DND-41 (cell line): ENCODE data around the gene BIRC7.
A peak's percentile ranks its signal among the peaks of the same experiment; 100 is the strongest.
"Not testable (repeated sequence)": the region's sequence is repeated elsewhere in the genome, so short reads cannot be mapped to it uniquely, and the experiment has no call there.

Source experiments
- ATAC-seq: fragments of 200-7000 bp; cut with Tn5 transposase; 3 replicates; pipeline ENCODE4 v1.9.1; 2021; ENCODE audit warnings: low read depth; ENCODE audit not compliant: insufficient read depth
- DNase-seq: peaks from one replicate; pipeline ENCODE4 v3.0.0-alpha.2; 2020
- H2AFZ ChIP-seq: 2 replicates; pipeline ENCODE4 v1.6.0; 2012; ENCODE audit warnings: low read depth, low read length
- H3K27ac ChIP-seq: 2 replicates; pipeline ENCODE4 v1.5.1; 2012; ENCODE audit warnings: low read length, inconsistent platforms
- H3K27me3 ChIP-seq: fragments of 200-600 bp; sonication (generic); 2 replicates; pipeline ENCODE4 v1.6.0; 2012; ENCODE audit warnings: low read length, mild to moderate bottlenecking, inconsistent platforms; ENCODE audit not compliant: insufficient read depth, poor library complexity
- H3K36me3 ChIP-seq: 2 replicates; pipeline ENCODE4 v1.5.1; 2012; ENCODE audit warnings: low read length, inconsistent platforms; ENCODE audit not compliant: insufficient read depth
- H3K4me1 ChIP-seq: 2 replicates; pipeline ENCODE4 v1.5.1; 2012; ENCODE audit warnings: mild to moderate bottlenecking, low read length; ENCODE audit not compliant: insufficient read depth
- H3K4me2 ChIP-seq: 2 replicates; pipeline ENCODE4 v1.6.0; 2012; ENCODE audit warnings: mild to moderate bottlenecking, moderate library complexity, low read length, inconsistent platforms; ENCODE audit not compliant: insufficient read depth
- H3K4me3 ChIP-seq, 2 experiments: fragments of 200-600 bp in 1 of 2; shearing (Covaris generic) in 1 of 2; 2 replicates each; pipeline ENCODE4 v1.5.1; 2012 to 2016; ENCODE audit warnings: inconsistent platforms in 2 of 2, low read length in 2 of 2, mild to moderate bottlenecking in 2 of 2, low read depth in 1 of 2, moderate library complexity in 1 of 2
- H3K79me2 ChIP-seq: 2 replicates; pipeline ENCODE4 v1.6.0; 2012; ENCODE audit warnings: low read length, inconsistent platforms; ENCODE audit not compliant: insufficient read depth
- H3K9ac ChIP-seq: 2 replicates; pipeline ENCODE4 v1.6.0; 2012; ENCODE audit warnings: low read depth, mild to moderate bottlenecking, inconsistent platforms, low read length, moderate library complexity
- H3K9me3 ChIP-seq: 2 replicates; pipeline ENCODE4 v1.5.1; 2012; ENCODE audit warnings: low read length, moderate library complexity, mild to moderate bottlenecking, inconsistent platforms; ENCODE audit not compliant: insufficient read depth, severe bottlenecking
- H4K20me1 ChIP-seq: 2 replicates; pipeline ENCODE4 v1.6.0; 2012; ENCODE audit warnings: low read length; ENCODE audit not compliant: insufficient read depth
- CTCF ChIP-seq: IDR thresholded peaks from 2 replicates; pipeline ENCODE4 v1.5.1; 2012; ENCODE audit warnings: borderline replicate concordance, low read length, moderate library complexity, mild to moderate bottlenecking; ENCODE audit not compliant: poor library complexity, severe bottlenecking; ENCODE audit errors: extremely low read depth
- EZH2 ChIP-seq: IDR thresholded peaks from 3 replicates; pipeline ENCODE4 v1.6.1; 2012; ENCODE audit warnings: borderline replicate concordance, low read depth, mild to moderate bottlenecking, moderate library complexity, low read length, inconsistent platforms; ENCODE audit not compliant: severe bottlenecking

The BIRC7 gene

DNA sequence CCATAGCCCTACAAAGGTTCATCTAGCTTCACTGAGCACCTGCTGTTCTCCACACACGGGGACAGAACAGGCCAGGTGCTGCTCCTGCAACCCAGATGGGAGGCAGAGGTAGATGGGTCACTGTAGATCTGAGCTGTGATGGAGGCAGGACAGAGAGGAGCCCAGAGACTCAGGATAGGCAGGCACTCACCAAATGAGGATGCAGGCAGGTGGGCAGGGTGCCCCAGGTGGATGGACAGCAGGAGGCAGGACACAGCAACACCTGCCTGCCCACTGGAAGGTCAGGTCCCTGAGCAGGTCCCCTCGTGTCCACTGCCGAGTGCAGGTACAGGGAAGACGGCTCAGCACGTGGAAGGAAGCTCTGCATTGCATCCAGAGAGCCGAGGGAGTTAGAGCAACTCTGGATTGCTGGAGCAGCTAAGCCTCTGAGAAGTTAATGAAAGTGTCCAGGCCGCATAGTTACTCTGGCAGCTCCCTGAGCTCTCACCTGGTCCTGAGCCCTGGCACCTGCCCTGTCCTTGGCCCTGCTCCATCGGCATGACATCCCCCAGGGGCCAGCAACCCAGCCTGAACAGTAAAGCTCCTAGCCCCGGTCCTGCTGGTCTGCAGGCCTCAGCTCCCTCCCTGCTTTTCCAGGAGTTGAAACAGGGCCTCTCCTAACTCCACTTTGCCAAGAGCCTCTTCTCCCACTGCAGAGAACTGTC, 14.9 kb upstream of the BIRC7 start:
- Histone ChIP-seq H4K20me1 (peaks cover 16% of the 10 kb centered on the region), H3K9me3 (no peaks in the 10 kb centered on the region), H3K27me3 (peaks cover 11% of the 10 kb centered on the region), H3K4me1 (peaks cover 10% of the 10 kb centered on the region), H3K36me3 (no peaks in the 10 kb centered on the region), H3K4me2 (no peak overlapping the region), H3K79me2 (no peaks in the 10 kb centered on the region), H3K9ac (no peak overlapping the region), H3K27ac (no peak overlapping the region), H2AFZ (no peak overlapping the region), H3K4me3 (no peak overlapping the region)
- TF ChIP-seq CTCF (no peak), EZH2 (no peak)
- ATAC-seq, result no peak
- no peak for DNase-seq

DNA sequence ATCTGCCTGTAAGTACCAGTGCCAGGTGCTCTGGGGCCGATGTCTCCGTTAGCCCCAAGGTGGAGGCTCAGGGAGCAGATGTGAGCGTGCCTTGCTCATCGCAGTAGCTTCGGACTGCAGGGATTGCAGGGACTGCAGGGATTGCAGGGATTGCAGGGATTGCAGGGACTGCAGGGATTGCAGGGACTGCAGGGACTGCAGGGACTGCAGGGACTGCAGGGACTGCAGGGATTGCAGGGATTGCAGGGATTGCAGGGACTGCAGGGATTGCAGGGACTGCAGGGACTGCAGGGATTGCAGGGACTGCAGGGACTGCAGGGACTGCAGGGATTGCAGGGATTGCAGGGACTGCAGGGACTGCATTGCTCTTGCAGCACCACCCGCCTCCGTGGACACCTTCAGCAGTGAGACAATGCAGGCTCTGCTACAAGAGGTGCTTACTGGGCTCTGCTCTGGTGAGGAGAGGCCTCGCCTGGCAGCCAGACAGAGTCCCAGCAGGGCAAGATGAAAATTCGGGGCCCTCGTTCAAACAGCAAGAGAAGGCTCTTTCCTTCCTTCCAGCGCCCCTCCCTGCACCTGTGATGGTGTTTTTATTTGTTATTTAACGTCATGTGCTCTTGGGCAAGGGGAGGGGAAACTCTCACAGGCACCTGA, 14.2 kb upstream of the BIRC7 start:
- not testable (repeated sequence) for H3K36me3 ChIP-seq, H2AFZ ChIP-seq, H3K9ac ChIP-seq, H3K4me2 ChIP-seq, H3K4me3 ChIP-seq, H3K79me2 ChIP-seq, H3K9me3 ChIP-seq, ATAC-seq, H3K27ac ChIP-seq, DNase-seq, H3K4me1 ChIP-seq
- Histone ChIP-seq H3K27me3 (peaks cover 11% of the 10 kb centered on the region), H4K20me1 (peaks cover 16% of the 10 kb centered on the region)

GRCh38 chr20:63222541-63222940, 13.2 kb upstream of the BIRC7 start:
- TF ChIP-seq CTCF, result no peak
- TF ChIP-seq EZH2, result no peak
- H3K9ac ChIP-seq, result no peak overlapping the region

DNA sequence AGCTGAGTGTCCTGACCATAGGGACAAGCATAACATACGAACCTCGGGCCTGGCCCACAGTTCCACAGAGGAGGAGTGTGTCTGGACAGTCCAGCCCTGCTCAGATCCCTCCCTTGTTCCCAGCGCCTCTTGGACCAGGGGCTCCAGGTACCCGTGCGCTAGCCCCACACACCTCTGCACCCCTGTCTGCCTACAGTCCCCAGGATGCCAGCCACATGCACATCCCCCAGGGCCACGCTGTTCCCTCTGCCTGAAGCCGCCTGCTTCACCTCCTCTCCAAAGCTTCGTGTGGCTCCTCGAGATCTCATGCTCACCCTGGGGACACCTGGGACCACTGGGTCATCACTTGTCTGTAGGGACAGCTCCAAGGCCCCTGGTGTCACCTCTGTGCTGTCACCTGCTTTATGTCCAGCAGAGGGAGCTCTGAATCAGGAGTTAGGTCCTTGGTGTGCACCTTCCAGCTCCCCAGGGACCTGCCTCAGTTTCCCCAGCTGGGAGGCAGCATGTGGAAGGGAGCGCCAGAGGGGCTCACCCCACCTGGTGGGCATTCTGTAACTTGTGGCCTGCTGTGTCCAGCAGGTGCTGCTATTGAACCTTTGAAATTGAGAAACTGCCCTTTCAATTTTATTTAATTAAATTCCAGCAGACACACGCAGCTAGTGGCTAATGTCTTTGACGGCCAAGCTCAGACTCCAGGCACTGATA, 12.4 kb upstream of the BIRC7 start:
- DNase-seq (peak; percentile 63), ATAC-seq (peak; percentile 79)
- Histone ChIP-seq H3K9me3 (no peaks in the 10 kb centered on the region), H3K79me2 (no peaks in the 10 kb centered on the region), H3K27me3 (peaks cover 11% of the 10 kb centered on the region), H3K27ac (no peak overlapping the region), H3K4me1 (no peaks in the 10 kb centered on the region), H2AFZ (no peak overlapping the region), H3K9ac (no peak overlapping the region), H3K4me3 (no peak overlapping the region), H3K4me2 (no peak overlapping the region), H4K20me1 (peaks cover 16% of the 10 kb centered on the region), H3K36me3 (no peaks in the 10 kb centered on the region)
- peak; percentile 95 for TF ChIP-seq CTCF
- TF ChIP-seq EZH2, result no peak

More at GRCh38 chr20:63222541-63222940, 13.2 kb upstream of the BIRC7 start:
- H3K27me3 ChIP-seq, result peaks cover 11% of the 10 kb centered on the region
- no peaks in the 10 kb centered on the region for H3K4me1 ChIP-seq
- H3K4me2 ChIP-seq, result no peak overlapping the region
- H2AFZ ChIP-seq, result no peak overlapping the region
- ATAC-seq, result no peak
- H3K9me3 ChIP-seq, result no peaks in the 10 kb centered on the region
- no peak overlapping the region for H3K4me3 ChIP-seq
- H3K27ac ChIP-seq, result no peak overlapping the region
- no peaks in the 10 kb centered on the region for H3K36me3 ChIP-seq
- H3K79me2 ChIP-seq, result no peaks in the 10 kb centered on the region
- no peak for DNase-seq
- H4K20me1 ChIP-seq, result peaks cover 16% of the 10 kb centered on the region
